HAP-1 (cell line): Measurements from ENCODE around the gene SWSAP1.

Source experiments
- DNase-seq, 2 experiments: peaks; one replicate each; pipeline ENCODE4 v3.0.0-alpha.2; 2016 to 2020; ENCODE audit warnings: low spot score in 2 of 2
- H3K27me3 ChIP-seq: fragments of 250-450 bp; sonication (Bioruptor Pico); 2 replicates; pipeline ENCODE4 v1.5.1; 2020; ENCODE audit warnings: low read depth, mild to moderate bottlenecking, moderate library complexity
- H3K36me3 ChIP-seq: fragments of 250-450 bp; sonication (Bioruptor Pico); replicated peaks from 2 replicates; pipeline ENCODE4 v1.5.1; 2020; ENCODE audit warnings: mild to moderate bottlenecking
- H3K4me1 ChIP-seq: fragments of 250-450 bp; sonication (Bioruptor Pico); 2 replicates; pipeline ENCODE4 v1.5.1; 2020; ENCODE audit warnings: mild to moderate bottlenecking
- H3K4me3 ChIP-seq: fragments of 250-450 bp; sonication (Bioruptor Pico); 2 replicates; pipeline ENCODE4 v1.5.1; 2020; ENCODE audit warnings: mild to moderate bottlenecking, moderate library complexity
- H3K9me3 ChIP-seq: fragments of 250-450 bp; sonication (Bioruptor Pico); 2 replicates; pipeline ENCODE4 v1.5.1; 2020; ENCODE audit warnings: mild to moderate bottlenecking, moderate library complexity
- in situ Hi-C: fragments of 300-500 bp; cut with MboI; formaldehyde crosslinking; loops from 3 replicates; pipeline ENCODE4 v1.14.3; 2020; ENCODE audit warnings: low sequenced_read_pairs, inconsistent platforms, mixed read lengths

Gene SWSAP1

DNA sequence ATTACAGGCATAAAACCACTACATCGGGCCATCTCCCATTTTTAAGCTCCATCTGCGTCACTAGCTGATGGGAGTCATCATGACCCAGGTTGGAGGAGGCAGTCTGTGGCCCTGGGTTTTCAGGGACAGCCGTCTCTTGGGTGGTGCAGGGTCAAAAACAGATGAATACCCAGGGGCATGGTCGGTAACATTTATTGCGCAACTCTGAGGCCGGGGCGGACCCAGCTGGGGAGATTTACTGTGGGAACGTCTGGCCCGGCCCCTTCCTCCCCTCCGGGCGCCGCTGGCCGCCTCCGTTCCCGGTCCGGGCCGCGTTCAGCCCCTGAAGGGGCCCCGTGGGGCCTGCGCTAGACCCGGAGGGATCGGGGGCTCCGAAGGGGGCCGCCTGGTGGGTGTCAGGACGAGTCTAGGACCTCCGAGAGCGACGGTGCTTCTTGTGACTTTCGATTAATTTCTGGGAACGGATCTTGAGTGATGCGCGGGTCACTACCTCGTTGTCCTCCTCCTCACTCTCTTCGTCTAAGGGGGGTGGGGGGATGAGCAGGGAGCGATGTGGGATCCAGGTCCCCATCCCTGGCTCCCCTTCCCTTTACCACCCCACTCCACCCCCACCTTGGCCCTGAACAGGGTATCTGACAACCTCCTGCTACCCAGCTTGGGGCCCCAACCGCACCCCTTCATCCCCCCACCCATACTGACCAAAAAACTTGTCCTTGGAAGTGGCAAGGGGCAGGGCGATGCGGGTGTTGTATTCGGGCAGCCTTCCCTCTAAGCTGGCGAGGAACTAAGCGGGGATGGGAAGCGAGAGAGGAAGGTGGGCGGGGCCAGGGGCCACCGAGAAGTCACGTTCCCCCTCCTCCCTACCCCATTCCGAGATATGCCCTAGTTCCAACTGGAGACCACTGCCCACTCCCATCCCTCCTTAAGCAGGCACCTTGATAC is 46.2 kb downstream of the SWSAP1 start:
- no peak overlapping the region for H3K4me3 ChIP-seq
- no peaks in the 10 kb centered on the region for H3K9me3 ChIP-seq
- H3K4me1 ChIP-seq = no peaks in the 10 kb centered on the region
- DNase-seq = peak in 1 of 2 experiments; percentile 42
- no peaks in the 10 kb centered on the region for H3K36me3 ChIP-seq
- in situ Hi-C loops = no loop called here
- H3K27me3 ChIP-seq = peaks cover 28% of the 10 kb centered on the region

GRCh38 chr19:11421371-11422098 is 47.1 kb downstream of the SWSAP1 start:
- in situ Hi-C loops = no loop called here
- peak in 1 of 2 experiments; percentile 30 for DNase-seq
- Histone ChIP-seq H3K4me3 (no peak overlapping the region), H3K9me3 (no peaks in the 10 kb centered on the region), H3K27me3 (peaks cover 28% of the 10 kb centered on the region), H3K36me3 (no peaks in the 10 kb centered on the region), H3K4me1 (no peaks in the 10 kb centered on the region)

GRCh38 chr19:11422163-11423065 is 47.9 kb downstream of the SWSAP1 start:
- in situ Hi-C loops = no loop called here
- Histone ChIP-seq H3K36me3 (no peaks in the 10 kb centered on the region), H3K9me3 (no peaks in the 10 kb centered on the region), H3K4me3 (no peak overlapping the region), H3K4me1 (no peaks in the 10 kb centered on the region), H3K27me3 (peaks cover 27% of the 10 kb centered on the region)
- DNase-seq = peak in 1 of 2 experiments; percentile 38

DNA sequence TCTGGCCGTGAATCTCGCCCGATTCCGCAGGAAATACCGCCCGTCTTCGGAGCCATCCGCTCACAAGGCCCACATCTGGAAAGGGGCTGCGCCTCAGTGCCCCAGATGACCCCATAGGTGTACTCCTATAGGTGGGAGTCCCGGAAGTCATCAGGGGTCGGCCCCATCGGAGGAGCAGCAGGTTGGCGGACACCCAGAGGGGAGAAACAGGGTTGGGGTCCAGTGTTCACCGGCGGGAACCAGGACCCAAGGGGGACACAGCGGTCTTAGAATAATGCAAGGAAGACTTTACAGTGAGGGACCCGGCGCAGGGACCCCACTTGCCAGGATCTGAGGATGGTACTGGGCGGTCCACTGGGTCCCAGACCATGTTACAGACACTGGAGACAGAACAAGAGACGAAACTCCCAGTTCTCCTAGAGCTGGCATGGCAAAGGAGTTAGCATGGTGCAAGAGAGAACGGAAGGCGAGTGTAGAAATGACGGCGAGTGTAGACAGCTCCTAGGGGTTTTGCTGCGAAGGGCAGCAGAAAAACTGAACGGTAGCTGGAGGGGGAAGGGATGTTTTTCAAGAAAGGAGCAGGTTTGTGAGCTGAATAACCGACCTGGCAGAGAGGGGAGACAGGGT is 48.8 kb downstream of the SWSAP1 start:
- H3K27me3 ChIP-seq = peaks cover 21% of the 10 kb centered on the region
- H3K4me3 ChIP-seq = no peak overlapping the region
- H3K4me1 ChIP-seq = no peaks in the 10 kb centered on the region
- no peak for DNase-seq
- H3K36me3 ChIP-seq = no peaks in the 10 kb centered on the region
- no peaks in the 10 kb centered on the region for H3K9me3 ChIP-seq
- in situ Hi-C loops = no loop called here

- no peaks in the 10 kb centered on the region for H3K4me1 ChIP-seq
- no peaks in the 10 kb centered on the region for H3K9me3 ChIP-seq
- no peak overlapping the region for H3K4me3 ChIP-seq
- DNase-seq = no peak
- in situ Hi-C loops = no loop called here
- peaks cover 16% of the 10 kb centered on the region for H3K27me3 ChIP-seq
- no peaks in the 10 kb centered on the region for H3K36me3 ChIP-seq
Observed at GRCh38 chr19:11423791-11424181, 49.3 kb downstream of the SWSAP1 start.
